Peyer's patch (tissue), 4 donors: ENCODE results near the gene ITGB8. TPM values are rescaled to one million over a fixed set of nuclear protein-coding genes. Genes with fewer than 3 reads are reported as not detected.

ENCODE experiments used
- DNase-seq, 3 donors: peaks; one replicate each; pipeline ENCODE4 v3.0.0-alpha.2; 2017 to 2019
- H3K27ac ChIP-seq, 4 donors: fragments of 200-600 bp; sonication (generic); one replicate each; pipeline ENCODE4 v1.5.1; 2016 to 2019
- H3K27me3 ChIP-seq, 2 donors: fragments of 200-600 bp; sonication (generic); one replicate each; pipeline ENCODE4 v1.5.1; 2019
- H3K36me3 ChIP-seq, 3 donors: fragments of 200-600 bp; sonication (generic); one replicate each; pipeline ENCODE4 v1.5.1; 2016 to 2019
- H3K4me1 ChIP-seq, 4 donors: fragments of 200-600 bp; sonication (generic); one replicate each; pipeline ENCODE4 v1.5.1; 2016 to 2019
- H3K4me3 ChIP-seq, 4 donors: fragments of 200-600 bp; sonication (generic); 1 replicate in 3 of 4; 2 replicates in 1 of 4; pipeline ENCODE4 v1.5.1; 2016 to 2019; ENCODE audit warnings: mild to moderate bottlenecking in 1 of 4
- H3K9me3 ChIP-seq, 4 donors: fragments of 200-600 bp; sonication (generic); one replicate each; pipeline ENCODE4 v1.5.1; 2016 to 2019; ENCODE audit warnings: mild to moderate bottlenecking in 1 of 4
- CTCF ChIP-seq, 6 experiments: fragments of 450-650 bp in 4 of 6; fragments of 200-600 bp in 2 of 6; sonication (generic) in 1 of 6; IDR thresholded peaks; one replicate each; pipeline ENCODE4 v1.5.1; 2017 to 2019; ENCODE audit warnings: antibody characterized with exemption in 6 of 6, mild to moderate bottlenecking in 3 of 6, moderate library complexity in 1 of 6
- POLR2A ChIP-seq, 2 donors: fragments of 450-650 bp; IDR thresholded peaks; one replicate each; pipeline ENCODE4 v1.5.1; 2017; ENCODE audit warnings: antibody characterized with exemption in 2 of 2, mild to moderate bottlenecking in 2 of 2, moderate library complexity in 2 of 2
- total RNA-seq, 4 donors: library from RNA; depleted of rRNA; stranded (reverse); fragments of >200 nt; gene quantifications; one replicate each; pipeline ENCODE4 v1.1.0, GENCODE V29; 2016

Gene ITGB8
- total RNA-seq, 4 donors from 2014 or later, result 20.6 to 45.8 (median 32.7) TPM

- DNase-seq, result no peak
- no peak overlapping the region for H3K27ac ChIP-seq
- no peak for TF ChIP-seq POLR2A (IDR thresholded peaks at IDR 0.05)
- no peak for TF ChIP-seq CTCF (IDR thresholded peaks at IDR 0.05)
- no peaks in the 10 kb centered on the region for H3K4me1 ChIP-seq
- no peaks in the 10 kb centered on the region for H3K36me3 ChIP-seq
- H3K9me3 ChIP-seq, result no peaks in the 10 kb centered on the region
- H3K27me3 ChIP-seq, result no peaks in the 10 kb centered on the region
- no peak overlapping the region for H3K4me3 ChIP-seq
These were observed 4.4 kb upstream of the ITGB8 start for GRCh38 chr7:20326342-20326741.

- no peaks in the 10 kb centered on the region for H3K9me3 ChIP-seq
- no peak overlapping the region for H3K4me3 ChIP-seq
- H3K4me1 ChIP-seq, result peaks cover 0 to 5% (median 0%) of the 10 kb centered on the region in 4 donors
- H3K27ac ChIP-seq, result no peak overlapping the region
- H3K36me3 ChIP-seq, result no peaks in the 10 kb centered on the region
- H3K27me3 ChIP-seq, result no peaks in the 10 kb centered on the region
- TF ChIP-seq CTCF (IDR thresholded peaks at IDR 0.05), result no peak
- no peak for TF ChIP-seq POLR2A (IDR thresholded peaks at IDR 0.05)
- DNase-seq, result no peak
These were observed 3.6 kb upstream of the ITGB8 start for GRCh38 chr7:20327055-20327454.

- Histone ChIP-seq H3K27me3 (no peaks in the 10 kb centered on the region), H3K36me3 (no peaks in the 10 kb centered on the region), H3K4me3 (no peak overlapping the region), H3K9me3 (no peaks in the 10 kb centered on the region), H3K27ac (no peak overlapping the region), H3K4me1 (peaks cover 0 to 5% (median 0%) of the 10 kb centered on the region in 4 donors)
- DNase-seq, result no peak
- TF ChIP-seq POLR2A (IDR thresholded peaks at IDR 0.05), result no peak
These were observed 2.7 kb upstream of the ITGB8 start for GRCh38 chr7:20328027-20328426.

GRCh38 chr7:20328692-20329091, 2.0 kb upstream of the ITGB8 start:
- no peak overlapping the region for H3K4me3 ChIP-seq
- TF ChIP-seq POLR2A (IDR thresholded peaks at IDR 0.05), result no peak
- no peak for TF ChIP-seq CTCF (IDR thresholded peaks at IDR 0.05)
- H3K27ac ChIP-seq, result peak overlapping the region in 2 of 4 donors; percentile 90 to 97
- H3K9me3 ChIP-seq, result no peaks in the 10 kb centered on the region
- no peak for DNase-seq
- peaks cover 0 to 5% (median 0%) of the 10 kb centered on the region in 4 donors for H3K4me1 ChIP-seq
- no peaks in the 10 kb centered on the region for H3K27me3 ChIP-seq
- no peaks in the 10 kb centered on the region for H3K36me3 ChIP-seq

- Histone ChIP-seq H3K27me3 (no peaks in the 10 kb centered on the region), H3K27ac (peak overlapping the region; percentile 71 to 97 (median 86)), H3K9me3 (no peaks in the 10 kb centered on the region), H3K4me1 (peaks cover 0 to 5% (median 0%) of the 10 kb centered on the region in 4 donors), H3K4me3 (peak overlapping the region; percentile 54 to 85 (median 68)), H3K36me3 (no peaks in the 10 kb centered on the region)
- DNase-seq, result peak; percentile 35 to 74 (median 73)
- TF ChIP-seq CTCF (IDR thresholded peaks at IDR 0.05) (peak in 3 of 6 experiments; percentile 33 to 46 (median 44)), POLR2A (IDR thresholded peaks at IDR 0.05) (peak; percentile 50 to 55)
These were observed 1.1 kb upstream of the ITGB8 start for GRCh38 chr7:20329389-20330238.
